MM.1S (cell line): ENCODE data around the gene RET.

Experiments used
- CTCF ChIP-seq: fragments of 300-600 bp; sonication (generic); IDR thresholded peaks from 2 replicates; pipeline ENCODE4 v1.5.1; 2016; ENCODE audit warnings: antibody characterized with exemption, low read length, mixed read lengths
- EZH2 ChIP-seq: fragments of 300-600 bp; sonication (generic); optimal IDR thresholded peaks from 2 replicates; pipeline ENCODE3; 2017; ENCODE audit warnings: low read depth, mild to moderate bottlenecking, antibody characterized with exemption, low read length, mixed read lengths
- EZH2phosphoT487 ChIP-seq: fragments of 300-600 bp; sonication (generic); IDR thresholded peaks from 2 replicates; pipeline ENCODE4 v1.6.1; 2018; ENCODE audit warnings: antibody characterized with exemption, low read length

GRCh38 chr10:43056568-43057011 is 20.3 kb upstream of the RET start:
- TF ChIP-seq EZH2phosphoT487: no peak
- no peak for TF ChIP-seq CTCF
- TF ChIP-seq EZH2: no peak
